NOMO-1 (cell line): ENCODE results near the gene IL18R1.

Source experiments
- DNase-seq, 2 experiments: peaks; one replicate each; lab custom pipeline; 2025; ENCODE audit not compliant: unreplicated experiment in 2 of 2; lab: John Stamatoyannopoulos, UW

The IL18R1 gene

DNA sequence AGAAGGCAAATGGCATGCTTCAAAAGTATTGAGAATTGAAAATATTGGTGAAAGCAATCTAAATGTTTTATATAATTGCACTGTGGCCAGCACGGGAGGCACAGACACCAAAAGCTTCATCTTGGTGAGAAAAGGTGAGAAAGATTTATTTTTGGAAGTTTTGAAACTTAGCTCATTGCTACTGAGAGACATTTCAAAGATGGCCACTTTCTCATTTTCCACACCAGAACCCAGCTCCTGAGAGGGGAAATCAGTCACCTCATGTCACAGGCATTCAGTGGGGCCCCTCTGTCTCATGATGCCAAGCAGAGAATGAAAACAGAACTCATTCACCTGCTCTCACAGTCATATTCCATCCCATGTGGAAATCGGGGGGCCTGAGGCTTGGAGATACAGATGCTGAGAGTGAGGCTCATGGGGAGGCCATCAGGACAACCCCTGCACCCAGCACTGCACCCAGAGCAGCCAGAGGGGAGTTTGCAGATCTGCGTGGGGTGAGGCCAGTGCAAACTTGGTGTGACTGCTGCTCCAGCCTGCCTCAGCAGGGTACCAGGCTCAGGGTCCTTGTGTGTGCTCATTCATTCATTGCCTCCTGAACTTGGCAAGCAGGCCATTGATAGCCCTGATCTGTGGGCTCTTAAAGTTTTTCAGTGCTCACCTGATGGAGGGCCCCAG, 31.4 kb downstream of the IL18R1 start:
- DNase-seq, result no peak

DNA sequence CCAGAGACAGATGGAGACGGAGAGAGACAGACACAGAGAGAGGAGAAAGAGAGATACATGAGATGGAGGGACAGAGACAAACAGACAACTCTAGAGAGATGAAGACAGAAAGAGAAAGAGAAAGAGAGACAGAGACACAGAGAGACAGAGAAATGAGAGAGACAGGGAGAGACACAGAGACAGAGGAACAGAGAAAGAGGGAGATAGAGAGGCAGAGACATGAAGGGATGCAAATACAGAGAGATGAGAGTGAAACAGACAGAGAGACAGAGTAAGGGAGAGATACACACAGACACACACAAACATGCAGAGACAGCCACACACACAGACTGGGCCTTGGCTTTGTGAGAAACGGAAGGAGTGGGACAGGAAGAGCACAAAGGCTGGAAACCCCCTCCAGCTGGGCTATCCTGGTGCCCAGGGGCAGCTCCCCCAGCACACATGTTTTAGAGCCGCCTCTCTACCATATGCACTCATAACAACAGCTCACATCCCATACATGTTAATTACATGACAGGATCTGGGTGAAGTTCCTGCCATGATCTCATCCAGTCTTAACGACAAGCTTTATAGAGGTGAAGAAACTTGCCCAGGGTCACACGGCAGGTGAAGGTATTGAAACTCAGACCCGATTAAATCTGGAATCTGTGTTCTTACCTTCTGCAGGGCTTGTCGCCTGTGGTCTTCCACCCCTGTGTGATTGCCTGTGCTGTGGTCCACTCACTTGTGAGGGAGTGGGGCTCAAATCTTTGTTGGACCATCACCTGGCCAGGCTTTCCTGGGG, 32.4 kb downstream of the IL18R1 start:
- DNase-seq, result no peak

DNA sequence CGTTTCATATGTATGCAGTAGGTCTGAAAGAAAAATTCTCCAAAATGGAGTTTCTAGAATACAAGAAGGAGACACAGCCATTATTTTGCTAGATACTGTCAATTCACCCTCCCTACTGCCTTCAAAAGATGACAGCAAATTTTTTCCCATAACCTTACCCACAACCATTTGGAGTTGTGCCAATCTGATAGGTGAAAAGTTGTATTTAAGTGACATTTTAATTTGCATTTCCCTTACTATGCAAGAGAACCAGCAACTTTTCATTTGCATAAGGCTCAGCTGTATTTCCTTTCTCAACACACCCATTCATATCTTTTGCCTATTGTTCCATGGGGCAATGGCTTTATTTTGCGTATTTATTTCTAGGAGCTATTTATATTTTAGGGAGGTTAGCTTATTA, 36.0 kb downstream of the IL18R1 start:
- DNase-seq, result no peak

DNA sequence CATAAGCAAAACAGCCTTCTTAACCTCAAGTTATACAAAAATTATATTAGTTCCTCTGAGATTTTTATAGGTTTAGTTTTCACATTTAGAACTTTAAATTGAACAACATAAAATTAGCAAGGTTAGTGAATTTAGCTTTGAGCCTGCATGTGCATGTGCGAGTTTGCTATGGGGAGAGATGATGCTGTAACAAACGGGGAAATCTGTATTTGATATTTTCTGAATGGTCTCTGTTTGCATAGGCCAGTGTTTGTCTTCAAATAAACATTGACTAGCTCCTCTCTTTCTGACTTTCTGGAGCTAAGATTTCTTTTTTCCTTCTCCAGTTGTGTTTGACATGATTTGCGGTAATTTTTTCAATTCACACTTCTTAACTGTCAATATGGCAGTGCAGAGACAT, 36.5 kb downstream of the IL18R1 start:
- DNase-seq, result no peak

DNA sequence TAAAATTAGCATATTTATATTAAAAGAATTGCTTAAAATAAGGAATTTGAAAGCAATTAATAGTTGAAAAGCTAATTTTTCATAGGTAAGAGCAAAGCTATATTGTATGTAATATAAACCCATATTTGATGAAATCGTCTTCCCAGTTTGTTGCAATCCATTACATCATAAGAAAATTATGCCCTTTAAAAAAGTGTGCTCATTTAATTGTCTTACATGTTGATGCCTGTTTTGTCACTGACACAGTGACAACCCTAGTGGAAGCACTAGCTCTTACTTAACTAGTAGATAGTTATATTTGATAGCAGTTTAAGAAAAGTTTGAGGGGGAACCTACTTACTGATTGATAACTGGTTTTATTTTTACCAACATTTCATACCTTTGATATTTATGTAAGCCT, 37.3 kb downstream of the IL18R1 start:
- DNase-seq, result peak; percentile 19 to 41

DNA sequence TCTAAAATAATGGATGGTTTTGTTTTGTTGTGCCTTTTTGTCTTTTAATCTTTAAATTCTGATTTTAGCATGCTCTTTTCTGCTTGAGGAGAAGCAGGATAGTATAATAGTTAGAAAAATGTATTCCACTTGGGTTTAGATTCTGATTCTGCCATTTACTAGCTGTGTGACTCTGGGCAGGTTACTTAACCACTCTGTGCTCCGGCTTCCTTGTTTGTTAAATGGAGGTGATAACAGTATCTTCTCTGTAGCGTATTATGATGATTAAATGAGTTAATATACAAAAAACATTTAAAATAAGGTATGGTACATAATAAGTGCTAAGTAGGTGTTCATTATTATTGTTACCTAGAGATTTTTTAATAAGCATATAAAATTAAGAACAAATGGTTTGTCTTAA, 40.4 kb downstream of the IL18R1 start:
- DNase-seq, result no peak

DNA sequence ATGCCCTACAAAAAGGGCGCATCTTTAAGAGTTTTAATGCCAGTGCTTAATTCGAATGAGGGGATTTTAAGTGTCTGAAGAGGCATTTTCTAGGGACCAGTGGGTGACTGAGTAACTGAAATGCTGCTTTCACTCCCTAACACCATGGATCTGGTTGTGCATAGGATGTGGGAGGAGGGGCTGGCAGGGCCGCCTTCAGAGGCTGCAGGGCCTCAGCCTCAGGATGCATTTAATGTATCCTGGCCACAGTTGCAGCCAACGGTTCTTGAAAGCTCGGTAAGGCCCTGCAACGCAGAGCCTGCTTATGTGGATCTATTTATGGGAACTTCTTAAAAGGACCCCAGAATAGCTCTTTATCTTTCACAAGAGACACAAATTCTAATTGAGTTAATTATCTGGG, 41.6 kb downstream of the IL18R1 start:
- peak; percentile 82 to 85 for DNase-seq

DNA sequence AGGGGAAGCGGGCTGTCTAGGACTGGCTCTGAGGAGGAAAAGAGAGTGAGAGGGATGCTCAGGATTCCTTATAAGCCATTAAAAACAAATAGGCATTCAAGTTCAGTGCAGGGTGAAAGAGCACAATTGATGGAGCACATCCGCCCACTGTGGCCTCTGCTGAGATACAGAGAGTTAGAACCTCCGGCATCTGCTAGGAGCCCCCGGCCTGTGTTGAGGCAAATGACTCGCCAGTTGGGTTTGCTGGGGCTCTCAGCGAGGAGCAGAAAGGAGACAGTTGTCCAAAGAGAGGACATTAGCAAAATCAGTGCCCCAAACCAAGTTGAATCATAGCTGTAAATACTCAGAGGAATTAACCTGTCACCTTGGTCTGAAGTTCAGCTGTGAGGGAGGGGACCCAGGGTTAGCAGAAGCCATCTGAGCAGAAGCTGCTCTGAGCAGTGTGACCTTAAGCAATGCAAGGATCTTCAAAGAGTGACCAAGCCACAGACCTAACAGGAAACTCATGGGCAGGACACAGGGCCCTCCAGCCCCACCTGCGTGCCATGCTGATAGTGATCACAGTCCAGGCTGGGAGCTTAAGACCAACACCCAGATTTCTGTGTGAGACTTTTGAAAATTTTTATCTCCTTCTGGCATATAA, 44.0 kb downstream of the IL18R1 start:
- peak; percentile 17 to 51 for DNase-seq

DNA sequence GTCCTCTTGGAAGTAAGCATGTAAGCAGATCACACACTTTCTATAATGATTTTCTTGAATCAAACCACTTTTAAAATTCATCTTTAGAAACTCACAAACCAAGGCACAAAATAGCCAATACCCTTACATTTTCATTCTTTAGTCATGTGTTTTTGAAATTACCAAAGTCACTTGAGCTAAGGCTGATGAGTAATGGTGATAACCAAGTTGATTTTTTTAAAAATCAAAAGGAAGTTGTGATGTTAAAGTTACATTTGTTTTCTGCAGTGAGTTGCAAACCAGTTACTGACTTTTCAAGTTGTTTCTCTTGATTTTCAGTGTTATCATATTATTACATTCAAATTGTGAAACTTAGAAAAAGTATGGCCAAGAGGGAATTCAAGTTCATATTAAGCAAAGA, 45.9 kb downstream of the IL18R1 start:
- peak in 1 of 2 experiments; percentile 26 for DNase-seq

DNA sequence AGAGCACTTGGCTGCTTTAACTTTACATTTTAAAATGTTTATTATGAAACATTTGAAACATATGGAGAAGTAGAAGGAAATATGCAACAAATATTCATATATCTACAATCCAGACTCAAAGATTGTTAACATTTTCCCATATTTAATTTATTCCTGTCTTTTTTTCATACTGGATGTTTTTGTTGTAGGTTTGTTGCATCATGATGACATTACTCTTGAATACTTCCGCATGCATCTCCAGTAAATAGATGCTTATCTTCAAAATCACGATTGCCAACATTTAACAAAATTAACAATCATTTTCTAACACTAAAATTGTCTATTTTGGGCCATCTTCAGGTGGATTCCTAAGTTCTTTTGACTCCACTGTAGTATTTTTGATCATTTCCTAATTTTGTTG, 46.3 kb downstream of the IL18R1 start:
- no peak for DNase-seq

DNA sequence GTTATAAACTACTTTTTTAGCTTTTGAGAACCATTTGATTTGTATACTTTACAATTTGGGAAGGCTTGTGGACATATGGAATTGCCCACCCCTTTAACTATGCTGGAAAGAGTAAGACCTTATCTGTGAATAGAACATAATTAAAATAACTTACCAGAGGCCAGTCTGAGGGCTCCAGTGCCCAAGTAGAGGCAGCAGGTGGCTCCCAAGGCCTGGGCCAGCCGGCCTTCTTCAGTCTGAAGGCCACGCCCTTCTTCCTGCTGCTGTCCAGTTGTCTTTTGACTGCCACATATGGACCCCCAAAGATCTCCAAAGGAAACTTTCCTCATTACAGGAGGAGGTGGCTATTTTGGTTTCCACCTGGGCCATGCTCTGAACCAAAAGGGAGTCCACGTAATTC, 55.4 kb downstream of the IL18R1 start:
- DNase-seq, result no peak

DNA sequence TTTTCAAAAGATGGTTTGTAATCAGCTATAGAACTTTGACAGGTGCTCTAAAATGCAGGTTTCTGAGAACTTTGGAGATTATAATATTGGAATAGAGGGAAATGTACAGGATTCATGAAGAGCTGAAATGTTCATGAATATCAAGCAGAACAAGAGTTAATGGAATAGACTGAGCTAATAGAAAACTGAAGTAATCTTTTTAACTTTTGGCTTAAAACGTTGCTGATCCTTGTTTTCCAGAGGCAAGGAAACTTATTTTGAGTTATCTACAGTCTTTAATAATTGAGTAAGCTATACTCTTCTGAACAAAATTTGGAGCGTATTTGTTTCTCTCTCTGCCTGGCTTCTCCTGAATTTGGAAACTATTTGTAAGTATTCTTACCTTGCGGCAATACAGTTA, 56.6 kb downstream of the IL18R1 start:
- DNase-seq, result no peak

DNA sequence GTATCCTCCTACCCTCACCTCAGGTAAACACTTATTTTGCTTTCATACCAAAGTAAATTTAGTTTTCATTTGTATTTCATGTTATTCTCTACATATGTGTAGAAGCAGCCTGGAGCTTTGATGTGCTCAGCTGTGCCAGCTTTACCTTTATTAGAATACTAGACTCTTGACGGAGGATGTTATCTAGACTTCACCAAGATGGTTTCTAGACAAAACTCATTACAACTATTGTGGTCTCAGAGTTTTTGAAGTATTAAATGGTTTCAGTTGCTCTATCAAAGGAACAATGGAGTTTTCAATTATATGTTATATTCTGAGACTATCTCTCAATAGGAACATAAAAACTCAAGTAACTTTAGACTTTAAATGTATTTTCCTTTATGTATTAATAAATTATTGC, 62.4 kb downstream of the IL18R1 start:
- no peak for DNase-seq

DNA sequence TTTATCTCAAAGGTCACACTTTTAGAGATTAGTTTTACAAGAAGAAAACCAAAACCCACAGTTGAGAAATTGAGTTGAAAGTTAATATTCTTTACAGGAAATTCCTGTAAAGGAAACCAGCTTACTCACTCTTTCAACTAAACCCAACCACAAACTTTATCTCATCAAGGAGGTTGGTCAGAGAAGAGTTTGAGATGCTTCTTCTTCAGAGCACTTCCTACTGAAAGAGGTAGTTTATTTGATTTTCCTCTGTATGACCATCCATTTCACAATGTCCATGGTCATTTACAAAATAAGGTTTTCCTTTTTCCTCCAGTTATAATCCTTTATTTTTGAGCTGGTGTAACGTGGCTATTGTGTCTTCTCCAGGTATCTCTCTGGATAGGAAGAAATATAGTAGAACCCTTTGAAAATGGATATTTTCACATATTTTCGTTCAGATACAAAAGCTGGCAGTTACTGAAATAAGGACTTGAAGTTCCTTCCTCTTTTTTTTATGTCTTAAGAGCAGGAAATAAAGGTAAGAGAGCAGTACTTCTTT, 62.9 kb downstream of the IL18R1 start:
- peak; percentile 74 to 97 for DNase-seq

DNA sequence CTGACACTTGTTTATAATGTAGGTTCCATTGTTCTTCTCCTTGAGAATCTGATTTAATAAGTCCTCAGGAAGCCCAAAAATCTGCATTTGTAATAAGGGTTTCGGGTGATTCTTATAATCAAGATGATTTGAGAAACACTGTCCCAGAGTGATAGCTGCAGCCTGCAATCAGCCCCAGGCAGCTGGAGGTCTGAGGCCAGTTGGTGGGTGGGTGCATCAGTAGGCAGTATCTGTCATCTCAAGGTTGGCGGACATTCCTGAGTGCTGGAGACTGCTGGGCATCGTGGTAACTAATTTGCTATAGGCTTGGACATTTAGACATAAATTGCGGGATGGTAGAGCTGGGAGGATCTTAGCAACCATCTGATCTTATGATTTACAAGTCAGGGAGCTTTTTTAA, 64.7 kb downstream of the IL18R1 start:
- no peak for DNase-seq

DNA sequence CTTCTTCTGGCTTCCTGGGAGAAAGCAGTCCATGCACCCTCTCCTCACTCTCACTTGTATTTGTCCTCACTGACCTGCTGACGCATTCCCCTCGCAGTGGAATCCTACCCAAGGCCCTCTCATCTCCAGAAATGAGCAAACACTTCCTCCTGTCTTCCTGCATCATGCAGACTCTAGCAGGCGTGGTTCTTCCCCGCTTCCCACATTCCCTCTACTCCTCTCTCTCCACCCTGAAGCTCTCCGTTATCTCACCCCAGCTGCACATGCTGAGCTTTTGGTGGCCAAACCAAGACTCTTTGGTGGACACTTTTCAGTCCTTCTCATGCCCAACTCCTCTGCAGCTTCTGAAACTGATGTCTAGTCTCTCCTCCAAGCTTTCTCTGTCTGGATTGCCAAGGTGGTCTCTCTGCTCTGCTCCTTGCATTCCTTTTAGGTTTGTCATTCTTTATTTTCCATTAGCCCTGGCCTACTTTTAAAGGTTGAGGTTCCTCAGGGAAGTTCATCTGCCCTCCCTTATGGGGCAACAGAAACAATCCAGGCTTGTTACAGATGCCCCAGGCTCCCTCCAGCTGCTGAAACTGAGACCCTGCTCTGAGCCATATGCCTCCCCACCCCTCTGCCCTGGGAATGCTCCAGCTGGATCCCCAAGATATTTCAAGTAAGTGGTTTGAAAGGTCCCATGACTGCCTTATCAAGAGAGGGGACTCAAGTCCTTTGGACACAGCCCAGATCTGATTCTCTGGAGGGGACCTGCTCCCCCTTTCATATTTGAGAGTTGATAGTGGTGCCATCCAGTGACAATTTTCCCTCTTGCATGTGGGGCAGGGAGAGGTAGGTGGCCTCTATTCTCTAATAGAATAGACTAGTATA, 66.5 kb downstream of the IL18R1 start:
- no peak for DNase-seq

DNA sequence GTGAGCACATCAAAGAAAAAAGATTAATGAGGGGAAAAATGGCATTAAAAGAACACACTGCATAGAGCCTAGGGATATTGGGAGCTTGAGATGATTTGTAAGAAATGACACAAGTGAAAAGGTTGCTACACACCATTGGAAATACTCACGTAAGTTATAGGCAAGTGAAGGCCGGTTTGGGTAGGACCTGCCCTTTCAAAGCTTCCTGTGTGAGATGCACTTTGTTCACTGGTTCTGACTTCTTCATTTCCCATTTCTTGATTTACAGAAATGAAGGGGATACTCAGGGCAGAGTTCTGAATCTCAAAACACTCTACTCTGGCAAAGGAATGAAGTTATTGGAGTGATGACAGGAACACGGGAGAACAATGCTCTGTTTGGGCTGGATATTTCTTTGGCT, 67.3 kb downstream of the IL18R1 start, which contains the start of gene IL18RAP:
IL18RAP (plus strand) TSS at position 251 of the 400 bp plus-strand sequence; CDS start at position 369, 118 bp downstream.
- peak; percentile 63 to 68 for DNase-seq

DNA sequence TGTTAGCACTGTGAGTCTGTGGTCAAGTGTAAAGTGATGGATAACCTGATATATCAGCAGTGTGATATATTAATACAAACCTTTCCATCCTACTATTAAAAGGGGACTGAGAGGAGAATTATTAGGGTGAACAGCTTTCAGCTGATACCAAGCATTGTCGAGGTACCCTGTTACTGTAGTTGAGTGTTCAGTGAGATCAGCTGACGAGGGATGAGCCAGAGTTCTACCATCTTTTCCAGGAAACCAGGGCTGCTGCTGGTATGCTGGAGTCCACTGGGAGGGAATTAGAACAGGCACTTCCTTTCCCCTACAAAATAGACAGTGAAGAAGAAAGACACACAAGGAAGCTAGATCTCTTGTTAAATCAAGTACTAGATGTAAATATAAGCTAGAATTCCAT, 67.8 kb downstream of the IL18R1 start:
- no peak for DNase-seq

DNA sequence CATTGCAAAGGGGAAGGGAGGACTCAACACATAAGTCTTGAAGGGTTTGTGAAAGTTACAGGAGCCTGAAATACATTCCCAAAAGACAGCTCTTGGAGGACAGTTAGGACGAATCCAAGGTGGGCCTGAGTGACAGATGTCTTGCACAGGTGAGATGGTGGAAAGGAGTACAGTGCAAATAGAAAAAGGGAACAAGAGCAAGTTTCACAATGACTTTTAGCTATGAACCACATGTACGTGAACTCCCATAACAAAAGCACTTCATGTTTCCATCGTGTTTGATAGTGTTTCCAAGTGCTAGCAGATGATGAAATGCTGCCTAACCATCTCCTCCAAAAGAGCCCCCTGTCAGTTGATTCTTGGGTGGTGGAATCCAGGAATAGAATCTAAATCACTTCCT, 69.2 kb downstream of the IL18R1 start:
- peak; percentile 57 to 92 for DNase-seq

DNA sequence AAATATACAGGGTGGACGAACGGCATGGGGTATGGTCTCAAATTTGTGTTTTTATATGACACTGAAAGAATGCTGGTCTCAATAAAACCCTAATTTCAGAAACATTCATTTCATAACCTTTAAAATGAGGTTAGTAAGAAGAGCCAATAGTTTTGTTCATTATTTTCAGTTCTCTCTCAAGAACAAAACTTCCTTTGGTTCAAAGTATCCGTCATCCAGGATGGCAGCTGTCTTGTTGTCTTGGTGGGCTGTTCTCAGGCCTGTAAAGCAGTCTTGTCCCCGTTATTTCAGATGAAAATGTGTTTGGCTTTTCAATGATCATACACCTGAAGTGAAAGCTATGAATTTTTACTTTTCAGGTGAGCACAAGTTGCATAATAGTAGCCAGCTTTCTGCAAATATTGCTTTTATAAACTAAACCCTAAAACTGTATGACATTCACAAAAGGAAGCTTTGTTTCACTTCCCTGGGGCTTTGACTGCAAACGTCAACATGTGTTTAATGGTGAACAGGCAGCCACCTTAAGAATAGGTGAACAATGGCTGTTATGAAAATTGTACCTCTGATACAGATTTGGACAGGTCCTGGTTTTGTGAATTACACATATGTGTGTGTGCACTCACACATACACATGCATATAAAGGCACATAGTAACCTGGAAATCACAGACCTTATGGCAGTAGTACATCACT, 70.0 kb downstream of the IL18R1 start:
- peak in 1 of 2 experiments; percentile 40 for DNase-seq
